Keratinocyte (primary cell): ENCODE results near the gene CNN3.

Experiments
- CTCF ChIP-seq, 3 experiments: IDR thresholded peaks in 1 of 3; conservative IDR thresholded peaks in 1 of 3; optimal IDR thresholded peaks in 1 of 3; 2 replicates in 2 of 3; 3 replicates in 1 of 3; pipeline versions ENCODE3 to v1.5.1; 2011; ENCODE audit warnings: low read length in 3 of 3, mild to moderate bottlenecking in 3 of 3, moderate library complexity in 2 of 3, control low read depth in 1 of 3, inconsistent platforms in 1 of 3; ENCODE audit not compliant: insufficient read depth in 2 of 3; ENCODE audit errors: extremely low read depth in 1 of 3
- EZH2 ChIP-seq: IDR thresholded peaks from one replicate; pipeline ENCODE4 v1.6.1; 2012; ENCODE audit warnings: inconsistent platforms, mild to moderate bottlenecking, low read length, moderate library complexity

DNA sequence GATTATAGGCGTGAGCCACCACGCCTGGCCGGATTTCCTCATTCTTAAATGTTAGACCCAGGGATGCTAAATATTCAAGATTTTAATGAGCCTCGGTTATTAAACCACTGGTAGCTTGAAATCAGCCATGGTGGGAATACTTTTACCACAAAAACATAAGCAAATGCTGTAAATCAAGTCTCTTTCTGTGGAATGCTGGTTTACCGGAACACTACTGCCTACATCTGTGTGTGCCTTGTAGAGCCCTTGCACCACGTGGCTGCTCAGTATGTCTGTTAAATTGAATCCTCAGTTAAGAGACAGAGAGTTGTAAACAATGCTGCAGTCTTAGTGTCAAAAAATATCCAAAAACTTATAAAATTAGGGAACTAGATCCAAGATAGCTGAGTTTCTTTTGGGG, 26.8 kb upstream of the CNN3 start:
- TF ChIP-seq CTCF (optimal IDR thresholded peaks at IDR 0.05 in 1 of 3, IDR thresholded peaks at IDR 0.05 in 1 of 3, conservative IDR thresholded peaks at IDR 0.05 in 1 of 3; ENCODE audit: extremely low read depth in 1 of 3, insufficient read depth in 2 of 3, low read length in 3 of 3) (no peak), EZH2 (no peak)
